HEK293 (cell line): ENCODE measurements around the gene MNX1.

Source experiments
- CTCF ChIA-PET: fragments of 350-600 bp; formaldehyde crosslinking; extraction: SDS; loops from one replicate; lab custom pipeline; 2021; ENCODE audit warnings: antibody characterized with exemption; lab: Yijun Ruan, JAX
- POLR2A ChIA-PET: fragments of 300-600 bp; formaldehyde crosslinking; extraction: SDS; loops from one replicate; lab custom pipeline; 2020; ENCODE audit warnings: antibody characterized with exemption, inconsistent platforms; lab: Yijun Ruan, JAX
- H3K27ac ChIP-seq: fragments of 200-500 bp; sonication (Bioruptor generic); 2 replicates; pipeline ENCODE4 v1.5.1; 2014; ENCODE audit warnings: low read depth, low read length, control low read depth, inconsistent platforms; ENCODE audit errors: extremely low read depth
- H3K36me3 ChIP-seq, 2 experiments: fragments of 200-500 bp in 1 of 2; sonication (Bioruptor generic) in 1 of 2; 1 replicate in 1 of 2; 2 replicates in 1 of 2; pipeline ENCODE4 v1.5.1; 2014 to 2017; ENCODE audit warnings: inconsistent platforms in 2 of 2, low read length in 2 of 2; ENCODE audit not compliant: control insufficient read depth in 2 of 2, insufficient read depth in 1 of 2
- H3K4me1 ChIP-seq: fragments of 200-500 bp; sonication (Bioruptor generic); 2 replicates; pipeline ENCODE4 v1.5.1; 2014; ENCODE audit warnings: mild to moderate bottlenecking, low read length, inconsistent platforms; ENCODE audit not compliant: control insufficient read depth, insufficient read depth
- H3K4me3 ChIP-seq: 2 replicates; pipeline ENCODE4 v1.5.1; 2011; ENCODE audit warnings: low read depth, mild to moderate bottlenecking, control low read depth, low read length, moderate library complexity
- H3K9me3 ChIP-seq: fragments of 200-500 bp; sonication (Bioruptor generic); 2 replicates; pipeline ENCODE4 v1.5.1; 2014; ENCODE audit warnings: low read depth, low read length, inconsistent platforms; ENCODE audit not compliant: control insufficient read depth, insufficient read depth
- HOXA7 ChIP-seq: sonication (generic); formaldehyde crosslinking; IDR thresholded peaks from 2 replicates; pipeline ENCODE4 v1.8.1; 2022; ENCODE audit warnings: missing genetic modification reagents, borderline replicate concordance
- KLF17 ChIP-seq: fragments of 450-650 bp; formaldehyde crosslinking; IDR thresholded peaks from 2 replicates; pipeline ENCODE4 v1.5.1; 2016; ENCODE audit warnings: missing biosample characterization, missing genetic modification characterization
- KLF8 ChIP-seq: fragments of 450-650 bp; formaldehyde crosslinking; IDR thresholded peaks from 2 replicates; pipeline ENCODE4 v1.5.1; 2016; ENCODE audit warnings: missing biosample characterization, missing genetic modification characterization
- OSR2 ChIP-seq: fragments of 450-650 bp; formaldehyde crosslinking; IDR thresholded peaks from 2 replicates; pipeline ENCODE4 v1.5.1; 2016; ENCODE audit warnings: missing biosample characterization, missing genetic modification characterization
- PRDM2 ChIP-seq: fragments of 450-650 bp; formaldehyde crosslinking; IDR thresholded peaks from 2 replicates; pipeline ENCODE4 v1.5.1; 2016; ENCODE audit warnings: missing biosample characterization, missing genetic modification characterization, borderline replicate concordance
- SCRT1 ChIP-seq: fragments of 450-650 bp; formaldehyde crosslinking; IDR thresholded peaks from 2 replicates; pipeline ENCODE4 v1.5.1; 2016; ENCODE audit warnings: missing biosample characterization, missing genetic modification characterization, borderline replicate concordance
- YY1 ChIP-seq: fragments of 450-650 bp; formaldehyde crosslinking; IDR thresholded peaks from 2 replicates; pipeline ENCODE4 v1.5.1; 2018; ENCODE audit warnings: missing biosample characterization, missing genetic modification characterization
- ZBTB10 ChIP-seq: fragments of 450-650 bp; formaldehyde crosslinking; IDR thresholded peaks from 2 replicates; pipeline ENCODE4 v1.5.1; 2016; ENCODE audit warnings: missing biosample characterization, missing genetic modification characterization
- ZNF18 ChIP-seq: fragments of 450-650 bp; formaldehyde crosslinking; IDR thresholded peaks from 2 replicates; pipeline ENCODE4 v1.5.1; 2016; ENCODE audit warnings: missing biosample characterization, missing genetic modification characterization
- ZNF341 ChIP-seq: fragments of 450-650 bp; formaldehyde crosslinking; IDR thresholded peaks from 2 replicates; pipeline ENCODE4; 2016; ENCODE audit warnings: low read depth, missing biosample characterization, missing genetic modification characterization
- ZNF362 ChIP-seq: fragments of 450-650 bp; formaldehyde crosslinking; IDR thresholded peaks from 2 replicates; pipeline ENCODE4 v1.5.1; 2016; ENCODE audit warnings: missing biosample characterization, missing genetic modification characterization
- ZNF391 ChIP-seq: fragments of 450-650 bp; formaldehyde crosslinking; IDR thresholded peaks from 2 replicates; pipeline ENCODE4 v1.5.1; 2016; ENCODE audit warnings: low read depth, missing biosample characterization, missing genetic modification characterization, borderline replicate concordance
- ZNF394 ChIP-seq: fragments of 450-650 bp; formaldehyde crosslinking; IDR thresholded peaks from 2 replicates; pipeline ENCODE4 v1.5.1; 2016; ENCODE audit warnings: missing biosample characterization, missing genetic modification characterization, mild to moderate bottlenecking, moderate library complexity, borderline replicate concordance
- ZNF416 ChIP-seq: fragments of 450-650 bp; formaldehyde crosslinking; IDR thresholded peaks from 2 replicates; pipeline ENCODE4 v1.5.1; 2016; ENCODE audit warnings: missing biosample characterization, missing genetic modification characterization
- ZNF423 ChIP-seq: fragments of 450-650 bp; formaldehyde crosslinking; IDR thresholded peaks from 2 replicates; pipeline ENCODE4 v1.5.1; 2016; ENCODE audit warnings: missing biosample characterization, missing genetic modification characterization
- ZNF521 ChIP-seq: fragments of 450-650 bp; formaldehyde crosslinking; IDR thresholded peaks from 2 replicates; pipeline ENCODE4 v1.5.1; 2017; ENCODE audit warnings: missing biosample characterization, mild to moderate bottlenecking, missing genetic modification characterization
- ZNF561 ChIP-seq: fragments of 450-650 bp; IDR thresholded peaks from 2 replicates; pipeline ENCODE4 v1.5.1; 2018; ENCODE audit warnings: missing biosample characterization, missing genetic modification characterization, borderline replicate concordance
- ZNF585B ChIP-seq: fragments of 450-650 bp; formaldehyde crosslinking; IDR thresholded peaks from 2 replicates; pipeline ENCODE4 v1.5.1; 2016; ENCODE audit warnings: missing biosample characterization, missing genetic modification characterization
- ZNF610 ChIP-seq: fragments of 450-650 bp; formaldehyde crosslinking; IDR thresholded peaks from 2 replicates; pipeline ENCODE4 v1.5.1; 2016; ENCODE audit warnings: missing biosample characterization, missing genetic modification characterization, borderline replicate concordance
- ZNF76 ChIP-seq: fragments of 450-650 bp; formaldehyde crosslinking; IDR thresholded peaks from 2 replicates; pipeline ENCODE4; 2016; ENCODE audit warnings: low read depth, missing biosample characterization, missing genetic modification characterization, borderline replicate concordance
- ZNF776 ChIP-seq: fragments of 450-650 bp; formaldehyde crosslinking; IDR thresholded peaks from 2 replicates; pipeline ENCODE4 v1.5.0; 2017; ENCODE audit warnings: missing biosample characterization, missing genetic modification characterization, borderline replicate concordance
- ZNF837 ChIP-seq: fragments of 450-650 bp; formaldehyde crosslinking; IDR thresholded peaks from 2 replicates; pipeline ENCODE4 v1.5.1; 2016; ENCODE audit warnings: missing biosample characterization, missing genetic modification characterization
- ZNF843 ChIP-seq: fragments of 450-650 bp; formaldehyde crosslinking; IDR thresholded peaks from 2 replicates; pipeline ENCODE4 v1.5.1; 2016; ENCODE audit warnings: missing biosample characterization, missing genetic modification characterization

Gene MNX1

GRCh38 chr7:157056957-157057902 lies 46.8 kb upstream of the MNX1 start:
- ChIA-PET POLR2A (no interaction called here), CTCF (no interaction called here)
- no peaks in the 10 kb centered on the region for H3K36me3 ChIP-seq
- no peak overlapping the region for H3K27ac ChIP-seq
- H3K9me3 ChIP-seq = no peaks in the 10 kb centered on the region
- no peaks in the 10 kb centered on the region for H3K4me1 ChIP-seq
- no peak overlapping the region for H3K4me3 ChIP-seq
- TF ChIP-seq ZNF76 (tag by site-specific recombination) (no peak), HOXA7 (CRISPR knock-in tag) (no peak), YY1 (tag by site-specific recombination) (0 out of 2 replicates have a peak, but pooled peaks have one; percentile 34), ZNF843 (tag by site-specific recombination) (no peak), ZNF391 (tag by site-specific recombination) (no peak), SCRT1 (tag by site-specific recombination) (peak; percentile 47; the same call in 1 of the 2 replicates), ZNF394 (tag by site-specific recombination) (no peak), ZNF776 (tag by site-specific recombination) (no peak), ZNF837 (tag by site-specific recombination) (no peak), ZNF423 (no peak; the same call in 1 of the 2 replicates), ZBTB10 (tag by site-specific recombination) (no peak), OSR2 (tag by site-specific recombination) (peak; percentile 65), ZNF18 (peak; percentile 47; the same call in 1 of the 2 replicates), ZNF341 (tag by site-specific recombination) (peak; percentile 76), ZNF416 (tag by site-specific recombination) (no peak), ZNF585B (no peak), ZNF610 (tag by site-specific recombination) (peak; percentile 61; the same call in 1 of the 2 replicates), ZNF561 (tag by site-specific recombination) (peak; percentile 88), KLF17 (no peak), PRDM2 (tag by site-specific recombination) (no peak), KLF8 (tag by site-specific recombination) (no peak), ZNF362 (tag by site-specific recombination) (no peak), ZNF521 (tag by site-specific recombination) (no peak)
